HCT116 (cell line): ENCODE results near the gene VWA1. TPM values are rescaled to one million over a fixed set of nuclear protein-coding genes. Genes with fewer than 3 reads are reported as not detected.
A peak's percentile ranks its signal among the peaks of the same experiment; 100 is the strongest.
"Not testable (repeated sequence)": the region's sequence is repeated elsewhere in the genome, so short reads cannot be mapped to it uniquely, and the experiment has no call there.

Experiments used
- ATAC-seq: fragments of 200-7000 bp; cut with Tn5 transposase; 2 replicates; pipeline ENCODE4 v1.9.1; 2020; ENCODE audit warnings: mild to moderate bottlenecking, moderate library complexity
- BruUV-seq: library from RNA; stranded (reverse); fragments of 400-500 nt; replicated peaks from 2 replicates; lab custom pipeline; 2021; lab: Mats Ljungman, UMichigan
- CTCF ChIA-PET: fragments of 300-600 bp; sonication (Branson Sonifier 250); formaldehyde crosslinking; loops from one replicate; lab custom pipeline; 2021; ENCODE audit warnings: antibody characterized with exemption; lab: Charles Lee
- POLR2A ChIA-PET: fragments of 300-600, 350-600 bp; sonication (Branson Sonifier 250); formaldehyde crosslinking; loops from one replicate; lab custom pipeline; 2021; ENCODE audit warnings: antibody characterized with exemption; lab: Charles Lee
- RAD21 ChIA-PET, 2 experiments: fragments of 300-600 bp; sonication (Branson Sonifier 250); formaldehyde crosslinking; loops; one replicate each; lab custom pipeline; 2023; ENCODE audit warnings: low total read pairs in 2 of 2; ENCODE audit not compliant: uncharacterized antibody in 2 of 2, unreplicated experiment in 2 of 2, low non-redundant PET in 1 of 2; lab: Charles Lee
- DNase-seq: peaks from one replicate; pipeline ENCODE4 v3.0.0-alpha.2; 2010; ENCODE audit warnings: low read depth, low spot score
- H2AFZ ChIP-seq: fragments of 200-600 bp; shearing (Covaris generic), sonication (generic); 2 replicates; pipeline ENCODE4 v1.6.1; 2017; ENCODE audit warnings: low read depth, mixed run types, mixed read lengths, antibody characterized with exemption, low read length; ENCODE audit not compliant: poor library complexity, severe bottlenecking
- H3K27ac ChIP-seq: 2 replicates; pipeline ENCODE4 v1.5.1; 2012; ENCODE audit warnings: low read depth, low read length
- H3K27me3 ChIP-seq: fragments of 200-600 bp; sonication (generic); 2 replicates; pipeline ENCODE4 v1.6.1; 2016; ENCODE audit warnings: mixed run types, low read length, mixed read lengths; ENCODE audit not compliant: insufficient read depth
- H3K36me3 ChIP-seq, 2 experiments: fragments of 200-500 bp in 1 of 2; fragments of 200-600 bp in 1 of 2; sonication (Bioruptor generic) in 1 of 2; sonication (generic) in 1 of 2; 2 replicates each; pipeline versions ENCODE4 v1.5.1 to v1.6.1; 2014 to 2016; ENCODE audit warnings: low read length in 2 of 2, inconsistent platforms in 1 of 2, mixed read lengths in 1 of 2, mixed run types in 1 of 2; ENCODE audit not compliant: insufficient read depth in 2 of 2, control insufficient read depth in 1 of 2
- H3K4me1 ChIP-seq, 2 experiments: fragments of 200-600 bp in 1 of 2; sonication (generic) in 1 of 2; 2 replicates each; pipeline versions ENCODE4 v1.5.1 to v1.6.1; 2012 to 2017; ENCODE audit warnings: low read length in 2 of 2, inconsistent platforms in 1 of 2, mild to moderate bottlenecking in 1 of 2, mixed read lengths in 1 of 2, mixed run types in 1 of 2, moderate library complexity in 1 of 2; ENCODE audit not compliant: insufficient read depth in 2 of 2, control insufficient read depth in 1 of 2
- H3K4me2 ChIP-seq: fragments of 200-600 bp; sonication (generic); 2 replicates; pipeline ENCODE4 v1.6.1; 2017; ENCODE audit warnings: mixed run types, low read length, mixed read lengths
- H3K4me3 ChIP-seq, 2 experiments: fragments of 200-600 bp in 1 of 2; sonication (generic) in 1 of 2; replicated peaks in 1 of 2; 2 replicates each; pipeline ENCODE4 v1.5.1; 2011 to 2016; ENCODE audit warnings: low read length in 2 of 2, control low read depth in 1 of 2, low read depth in 1 of 2, mild to moderate bottlenecking in 1 of 2, mixed read lengths in 1 of 2, mixed run types in 1 of 2
- H3K79me2 ChIP-seq: fragments of 200-600 bp; sonication (generic); 2 replicates; pipeline ENCODE4 v1.6.1; 2017; ENCODE audit warnings: mild to moderate bottlenecking, mixed run types, low read length, moderate library complexity, mixed read lengths; ENCODE audit not compliant: insufficient read depth
- H3K9ac ChIP-seq: fragments of 200-600 bp; sonication (generic); 2 replicates; pipeline ENCODE4 v1.6.1; 2016; ENCODE audit warnings: low read length, mixed read lengths
- H3K9me2 ChIP-seq: fragments of 200-600 bp; sonication (generic), shearing (Covaris generic); 2 replicates; pipeline ENCODE4 v1.6.1; 2017; ENCODE audit warnings: mixed run types, mild to moderate bottlenecking, moderate library complexity; ENCODE audit not compliant: insufficient read depth
- H3K9me3 ChIP-seq, 2 experiments: fragments of 200-500 bp in 1 of 2; fragments of 200-600 bp in 1 of 2; sonication (Bioruptor generic) in 1 of 2; sonication (generic) in 1 of 2; 2 replicates each; pipeline ENCODE4 v1.6.1; 2014 to 2017; ENCODE audit warnings: low read length in 2 of 2, mixed read lengths in 2 of 2, inconsistent platforms in 1 of 2, low read depth in 1 of 2, mild to moderate bottlenecking in 1 of 2, mixed run types in 1 of 2, moderate library complexity in 1 of 2; ENCODE audit not compliant: control insufficient read depth in 1 of 2, insufficient read depth in 1 of 2
- H4K20me1 ChIP-seq: fragments of 200-600 bp; sonication (generic), shearing (Covaris generic); 2 replicates; pipeline ENCODE4 v1.6.1; 2017; ENCODE audit warnings: mixed run types, mild to moderate bottlenecking, moderate library complexity; ENCODE audit not compliant: insufficient read depth
- intact Hi-C: fragments of 100-400 bp; cut with micrococcal nuclease; formaldehyde crosslinking; loops from 2 replicates; pipeline ENCODE4 v1.10.0; 2022
- total RNA-seq: library from RNA; stranded (reverse); gene quantifications from one replicate; pipeline ENCODE4 v1.2.1, GENCODE V29; 2021; ENCODE audit not compliant: unreplicated experiment

Gene VWA1
- total RNA-seq, 1 experiment from 2014 or later = 50.6 TPM

- BruUV-seq, intact Hi-C loops, H4K20me1 ChIP-seq, CTCF ChIA-PET, H3K27ac ChIP-seq, H2AFZ ChIP-seq, H3K27me3 ChIP-seq, POLR2A ChIA-PET, DNase-seq, H3K4me3 ChIP-seq, RAD21 ChIA-PET, H3K9me3 ChIP-seq, H3K4me1 ChIP-seq, H3K9ac ChIP-seq, H3K9me2 ChIP-seq, H3K4me2 ChIP-seq: not testable (repeated sequence)
- ATAC-seq = 0 out of 2 replicates have a peak, but pooled peaks have one; percentile 8
- H3K36me3 ChIP-seq = peaks cover 14 to 48% of the 10 kb centered on the region in 2 experiments
- peaks cover 10% of the 10 kb centered on the region; the same call in 1 of the 2 replicates for H3K79me2 ChIP-seq
Observed at GRCh38 chr1:1484976-1485750, 49.7 kb downstream of the VWA1 start.

GRCh38 chr1:1485755-1486317 is 50.3 kb downstream of the VWA1 start:
- RAD21 ChIA-PET, H4K20me1 ChIP-seq, H3K79me2 ChIP-seq, H3K9me3 ChIP-seq, H3K9ac ChIP-seq, H2AFZ ChIP-seq, CTCF ChIA-PET, DNase-seq, H3K4me1 ChIP-seq, ATAC-seq, BruUV-seq, intact Hi-C loops, POLR2A ChIA-PET, H3K9me2 ChIP-seq, H3K4me3 ChIP-seq, H3K4me2 ChIP-seq, H3K27me3 ChIP-seq, H3K27ac ChIP-seq: not testable (repeated sequence)
- H3K36me3 ChIP-seq = peaks cover 14 to 55% of the 10 kb centered on the region in 2 experiments
